HCT116 (cell line): ENCODE measurements around the gene CAGE1.
A peak's percentile ranks its signal among the peaks of the same experiment; 100 is the strongest.

Source experiments
- ATF3 ChIP-seq: IDR thresholded peaks from 2 replicates; pipeline ENCODE4 v1.6.1; 2012
- CTCF ChIP-seq, 3 experiments: fragments of 200-600 bp in 1 of 3; sonication (generic) in 1 of 3; IDR thresholded peaks in 2 of 3; conservative IDR thresholded peaks in 1 of 3; 2 replicates each; pipeline ENCODE4 v1.5.1; 2012 to 2017; ENCODE audit warnings: low read depth in 2 of 3, low read length in 2 of 3, antibody characterized with exemption in 1 of 3, borderline replicate concordance in 1 of 3, control low read depth in 1 of 3, mild to moderate bottlenecking in 1 of 3, mixed read lengths in 1 of 3, mixed run types in 1 of 3, moderate library complexity in 1 of 3; ENCODE audit not compliant: insufficient read depth in 1 of 3
- POLR2A ChIP-seq: IDR thresholded peaks from 2 replicates; pipeline ENCODE4 v1.7.0; 2011; ENCODE audit warnings: borderline replicate concordance; ENCODE audit not compliant: insufficient read depth, insufficient read length; ENCODE audit errors: extremely low read depth
- RAD21 ChIP-seq: IDR thresholded peaks from 2 replicates; pipeline ENCODE4 v1.6.1; 2012; ENCODE audit warnings: low read depth, mild to moderate bottlenecking
- ZNF274 ChIP-seq: fragments of 200-500 bp; sonication (Bioruptor generic); IDR thresholded peaks from 2 replicates; pipeline ENCODE4 v1.6.1; 2014; ENCODE audit warnings: mild to moderate bottlenecking, low read depth, low read length, inconsistent platforms

- TF ChIP-seq CTCF (IDR thresholded peaks at IDR 0.05 in 2 of 3, conservative IDR thresholded peaks at IDR 0.05 in 1 of 3; ENCODE audit: borderline replicate concordance in 1 of 3, insufficient read depth in 1 of 3, low read depth in 2 of 3, low read length in 2 of 3) (peak in 1 of 3 experiments; percentile 18; a peak in 1 of 6 replicates), POLR2A (peak; percentile 93), RAD21 (peak; percentile 17; the same call in 1 of the 2 replicates), ATF3 (no peak), ZNF274 (no peak)
Observed at GRCh38 chr6:7389451-7390225, at the start of gene CAGE1, which contains the start of gene RIOK1.
